K562 (cell line): ENCODE measurements around the gene TMEM170A. TPM values are rescaled to one million over a fixed set of nuclear protein-coding genes. Genes with fewer than 3 reads are reported as not detected.

Experiments used
- BMI1 ChIP-seq: fragments of 150-350 bp; IDR thresholded peaks from 2 replicates; pipeline ENCODE4 v1.6.1; 2014; ENCODE audit warnings: low read length
- CEBPG ChIP-seq, 3 experiments: fragments of 200-800 bp in 1 of 3; sonication (Bioruptor generic) in 1 of 3; sonication (generic) in 1 of 3; formaldehyde crosslinking in 1 of 3; IDR thresholded peaks in 2 of 3; conservative IDR thresholded peaks in 1 of 3; 2 replicates each; pipeline versions ENCODE4 v1.6.1 to v1.8.0; 2016 to 2022; ENCODE audit warnings: missing compliant biosample characterization in 2 of 3, missing genetic modification characterization in 2 of 3, mild to moderate bottlenecking in 1 of 3, missing genetic modification reagents in 1 of 3
- CHD7 ChIP-seq: fragments of 200-600 bp; sonication (generic); IDR thresholded peaks from one replicate; pipeline ENCODE4 v1.6.1; 2012; ENCODE audit warnings: mild to moderate bottlenecking, low read depth, low read length, inconsistent platforms
- ETS2 ChIP-seq: IDR thresholded peaks from 2 replicates; pipeline ENCODE4 v1.6.1; 2016; ENCODE audit warnings: borderline replicate concordance, missing genetic modification characterization, mild to moderate bottlenecking, moderate library complexity, missing compliant biosample characterization; ENCODE audit not compliant: poor library complexity, severe bottlenecking
- GATAD2B ChIP-seq: fragments of 450-650 bp; IDR thresholded peaks from 2 replicates; pipeline ENCODE4 v1.6.1; 2017; ENCODE audit warnings: mild to moderate bottlenecking, borderline replicate concordance
- IFI16 ChIP-seq: fragments of 250-450 bp; sonication (Bioruptor Pico); IDR thresholded peaks from 2 replicates; pipeline ENCODE4 v2.1.2; 2022; ENCODE audit warnings: mild to moderate bottlenecking, inconsistent platforms
- POLR2A ChIP-seq: fragments of 450-650 bp; conservative IDR thresholded peaks from 2 replicates; pipeline ENCODE4 v1.6.1; 2016
- SREBF2 ChIP-seq: sonication (generic); formaldehyde crosslinking; IDR thresholded peaks from 2 replicates; pipeline ENCODE4 v1.4.0; 2020; ENCODE audit warnings: mild to moderate bottlenecking, missing genetic modification reagents
- TEAD1 ChIP-seq, 2 experiments: fragments of 450-650 bp in 1 of 2; sonication (generic) in 1 of 2; formaldehyde crosslinking; IDR thresholded peaks; 2 replicates each; pipeline versions ENCODE4 v1.4.0 to v1.8.0; 2020 to 2022; ENCODE audit warnings: mild to moderate bottlenecking in 2 of 2, missing genetic modification reagents in 1 of 2
- TSHZ1 ChIP-seq: fragments of 250-450 bp; sonication (Bioruptor Pico); IDR thresholded peaks from 2 replicates; pipeline ENCODE4 v1.4.0; 2020; ENCODE audit warnings: mild to moderate bottlenecking, moderate library complexity
- ZKSCAN8 ChIP-seq: fragments of 200-800 bp; sonication (Bioruptor generic); IDR thresholded peaks from 2 replicates; pipeline ENCODE4 v1.6.1; 2016; ENCODE audit warnings: missing genetic modification characterization, missing compliant biosample characterization
- ZNF146 ChIP-seq: IDR thresholded peaks from one replicate; pipeline ENCODE4 v1.6.1; 2018; ENCODE audit warnings: missing compliant biosample characterization; ENCODE audit not compliant: unreplicated experiment
- polyA plus RNA-seq, 8 experiments: library from polyadenylated mRNA; depleted of rRNA in 4 of 8; stranded (reverse) in 5 of 8; unstranded in 3 of 8; fragments of >200 nt; fragmentation: Nextera tagmentation in 2 of 8; fragmentation: Illumina TruSeq in 1 of 8; extraction: Ambion mirVana in 2 of 8; extraction: Trizol in 1 of 8; gene quantifications; 2 replicates each; pipeline versions ENCODE4 v1.2.1 to v1.2.3, GENCODE V29; 2011 to 2014; ENCODE audit warnings: inconsistent platforms in 1 of 8, missing spikeins in 1 of 8
- total RNA-seq, 7 experiments: library from RNA; depleted of rRNA in 6 of 7; stranded (reverse); fragments of >200 nt in 6 of 7; fragmentation: Illumina TruSeq in 2 of 7; extraction: Trizol in 2 of 7; gene quantifications; 2 replicates each; pipeline versions ENCODE4 v1.2.1 to v1.2.3, GENCODE V29; 2011 to 2021; ENCODE audit warnings: low replicate concordance in 1 of 7

Gene TMEM170A
- total and polyA plus RNA-seq, 9 of the 15 experiments (the other 6 are each of a cell fraction or from before 2014, with no cell fraction given) = 6.1 to 30.2 (median 15.0) TPM

GRCh38 chr16:75432828-75433731 lies 31.4 kb downstream of the TMEM170A start, which contains the start of gene CFDP1 (continued):
- TF ChIP-seq TSHZ1 (no peak), ZNF146 (CRISPR knock-in tag) (no peak), ETS2 (tag) (no peak), POLR2A (peak; percentile 80), TEAD1 (CRISPR knock-in tag; IDR thresholded peaks at IDR 0.05) (peak in 1 of 2 experiments; percentile 83; a peak in 1 of 4 replicates), SREBF2 (CRISPR knock-in tag) (no peak), CEBPG (CRISPR knock-in tag; IDR thresholded peaks at IDR 0.05) (no peak), CEBPG (tag; conservative IDR thresholded peaks at IDR 0.05 in 1 of 2, IDR thresholded peaks at IDR 0.05 in 1 of 2) (no peak), GATAD2B (no peak), IFI16 (CRISPR knock-in tag) (no peak), ZKSCAN8 (no peak), BMI1 (no peak), CHD7 (no peak)
